ENCODE measurements around the gene SIK3.

The SIK3 gene

GRCh38 chr11:117073539-117073938 lies 24.7 kb downstream of the SIK3 start:
- no peak for DNase-seq (ENCODE audit: low read depth, low spot score)
- H3K4me3 ChIP-seq (ENCODE audit: low read depth, low read length), result no peak overlapping the region
- in situ Hi-C loops (cut with HindIII; ENCODE audit: low sequenced_read_pairs), result no loop called here
- no peak for TF ChIP-seq CTCF (IDR thresholded peaks at IDR 0.05; ENCODE audit: low read depth, low read length)

- DNase-seq (ENCODE audit: low read depth, low spot score), result peak; percentile 92
- in situ Hi-C loops (cut with HindIII; ENCODE audit: low sequenced_read_pairs), result no loop called here
- TF ChIP-seq CTCF (IDR thresholded peaks at IDR 0.05; ENCODE audit: low read depth, low read length), result no peak
- no peak overlapping the region for H3K4me3 ChIP-seq (ENCODE audit: low read depth, low read length)
Measured at GRCh38 chr11:117072517-117073461, 25.4 kb downstream of the SIK3 start.

GRCh38 chr11:117071344-117071787 lies 26.9 kb downstream of the SIK3 start:
- in situ Hi-C loops (cut with HindIII; ENCODE audit: low sequenced_read_pairs), result no loop called here
- H3K4me3 ChIP-seq (ENCODE audit: low read depth, low read length), result no peak overlapping the region
- no peak for TF ChIP-seq CTCF (IDR thresholded peaks at IDR 0.05; ENCODE audit: low read depth, low read length)
- DNase-seq (ENCODE audit: low read depth, low spot score), result no peak

- DNase-seq (ENCODE audit: low read depth, low spot score), result no peak
- in situ Hi-C loops (cut with HindIII; ENCODE audit: low sequenced_read_pairs), result no loop called here
Measured at GRCh38 chr11:117070016-117070415, 28.2 kb downstream of the SIK3 start.

GRCh38 chr11:117068303-117068860 lies 29.8 kb downstream of the SIK3 start:
- DNase-seq (ENCODE audit: low read depth, low spot score), result no peak
- no peak for TF ChIP-seq CTCF (IDR thresholded peaks at IDR 0.05; ENCODE audit: low read depth, low read length)
- in situ Hi-C loops (cut with HindIII; ENCODE audit: low sequenced_read_pairs), result no loop called here
- no peak overlapping the region for H3K4me3 ChIP-seq (ENCODE audit: low read depth, low read length)

More at GRCh38 chr11:117070016-117070415, 28.2 kb downstream of the SIK3 start:
- no peak overlapping the region for H3K4me3 ChIP-seq (ENCODE audit: low read depth, low read length)
- TF ChIP-seq CTCF (IDR thresholded peaks at IDR 0.05; ENCODE audit: low read depth, low read length), result no peak

- in situ Hi-C loops (cut with HindIII; ENCODE audit: low sequenced_read_pairs), result no loop called here
- no peak for TF ChIP-seq CTCF (IDR thresholded peaks at IDR 0.05; ENCODE audit: low read depth, low read length)
- H3K4me3 ChIP-seq (ENCODE audit: low read depth, low read length), result no peak overlapping the region
- DNase-seq (ENCODE audit: low read depth, low spot score), result no peak
Measured at GRCh38 chr11:117066959-117067358, 31.3 kb downstream of the SIK3 start.
